GM19238 (cell line): ENCODE measurements around the gene ARHGAP36.

Experiments
- DNase-seq: peaks from one replicate; pipeline ENCODE4 v3.0.0; 2011; ENCODE audit warnings: low spot score; ENCODE audit not compliant: insufficient read length

The ARHGAP36 gene, protein sequence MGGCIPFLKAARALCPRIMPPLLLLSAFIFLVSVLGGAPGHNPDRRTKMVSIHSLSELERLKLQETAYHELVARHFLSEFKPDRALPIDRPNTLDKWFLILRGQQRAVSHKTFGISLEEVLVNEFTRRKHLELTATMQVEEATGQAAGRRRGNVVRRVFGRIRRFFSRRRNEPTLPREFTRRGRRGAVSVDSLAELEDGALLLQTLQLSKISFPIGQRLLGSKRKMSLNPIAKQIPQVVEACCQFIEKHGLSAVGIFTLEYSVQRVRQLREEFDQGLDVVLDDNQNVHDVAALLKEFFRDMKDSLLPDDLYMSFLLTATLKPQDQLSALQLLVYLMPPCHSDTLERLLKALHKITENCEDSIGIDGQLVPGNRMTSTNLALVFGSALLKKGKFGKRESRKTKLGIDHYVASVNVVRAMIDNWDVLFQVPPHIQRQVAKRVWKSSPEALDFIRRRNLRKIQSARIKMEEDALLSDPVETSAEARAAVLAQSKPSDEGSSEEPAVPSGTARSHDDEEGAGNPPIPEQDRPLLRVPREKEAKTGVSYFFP

DNA sequence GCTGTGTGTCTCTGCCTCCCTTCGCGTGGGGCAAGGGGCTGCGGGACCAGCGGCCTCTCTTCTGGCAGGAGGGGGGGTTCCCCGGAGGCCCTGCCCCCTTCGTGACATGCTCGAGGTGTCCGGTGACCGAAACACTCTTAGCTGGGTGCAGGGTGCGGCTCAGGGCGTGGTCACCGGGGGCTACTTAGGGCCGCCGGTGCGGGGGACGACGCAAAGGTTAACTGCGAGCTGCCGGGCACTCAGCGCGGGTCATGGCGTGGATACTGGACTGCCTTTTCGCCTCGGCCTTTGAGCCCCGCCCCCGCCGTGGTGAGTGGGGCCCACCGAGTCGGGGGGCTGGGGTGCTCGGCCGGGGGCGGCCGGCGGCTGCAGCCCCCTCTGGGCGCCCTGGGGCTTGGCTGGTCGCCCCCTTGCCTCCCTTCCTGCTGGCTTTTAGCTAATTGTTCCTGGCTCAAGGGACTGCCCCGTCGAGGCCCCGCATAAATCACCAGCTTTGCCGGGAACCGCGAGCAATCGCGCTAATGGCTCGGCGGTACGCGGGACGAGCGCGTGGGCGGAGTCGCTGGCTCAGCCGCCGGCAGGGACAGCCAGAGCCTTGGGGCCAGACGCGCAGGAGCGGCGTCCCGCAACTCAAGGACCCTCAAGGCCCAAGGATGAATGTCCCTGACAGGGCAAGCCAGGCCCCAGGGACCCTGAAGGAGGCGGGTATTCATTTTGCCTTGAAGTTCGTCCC is at the start of gene ARHGAP36:
Gene ARHGAP36, plus strand, starts transcription at position 211 of the 733 bp plus-strand sequence. CDS start 23,320 bp downstream, outside the sequence.
- DNase-seq, result no peak

DNA sequence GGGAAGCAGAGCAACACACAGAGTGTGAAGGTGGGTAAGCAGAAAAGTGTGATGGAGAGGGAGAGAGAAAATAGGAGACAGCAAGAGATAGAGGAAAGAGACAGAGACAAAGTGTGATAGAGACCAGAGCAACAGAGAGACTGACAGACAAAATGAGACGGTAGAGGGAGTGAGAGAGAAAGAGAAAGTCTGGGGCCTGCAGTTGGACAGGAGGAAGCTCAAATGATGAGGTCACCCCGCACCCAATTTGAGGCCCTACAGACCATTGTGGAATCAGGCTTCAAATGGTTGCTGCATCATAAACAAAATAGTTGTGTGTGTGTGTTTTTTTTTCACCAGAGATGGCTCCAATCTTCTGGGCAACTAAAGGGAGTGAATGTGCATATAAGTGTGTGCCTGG is 48.0 kb upstream of the ARHGAP36 start:
- no peak for DNase-seq

DNA sequence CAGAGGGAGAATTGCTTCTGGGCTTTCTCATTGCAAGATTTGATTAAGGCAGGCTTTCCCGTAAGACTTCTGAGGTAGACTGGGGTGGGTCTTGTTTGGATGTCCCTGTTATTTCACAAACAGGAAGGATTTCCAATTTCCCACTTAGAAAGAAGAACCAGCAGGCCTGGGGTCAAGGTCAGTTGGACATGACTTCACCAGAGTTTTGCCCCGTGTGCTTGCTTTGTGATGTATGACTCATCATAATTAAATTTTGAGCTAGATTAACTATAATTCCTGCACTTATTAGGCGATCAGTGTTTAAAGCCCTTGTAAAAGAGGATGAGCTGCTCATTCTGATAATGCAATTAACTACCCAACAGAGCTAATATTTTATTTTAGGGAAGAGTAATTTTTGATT is 32.8 kb upstream of the ARHGAP36 start:
- DNase-seq, result no peak

DNA sequence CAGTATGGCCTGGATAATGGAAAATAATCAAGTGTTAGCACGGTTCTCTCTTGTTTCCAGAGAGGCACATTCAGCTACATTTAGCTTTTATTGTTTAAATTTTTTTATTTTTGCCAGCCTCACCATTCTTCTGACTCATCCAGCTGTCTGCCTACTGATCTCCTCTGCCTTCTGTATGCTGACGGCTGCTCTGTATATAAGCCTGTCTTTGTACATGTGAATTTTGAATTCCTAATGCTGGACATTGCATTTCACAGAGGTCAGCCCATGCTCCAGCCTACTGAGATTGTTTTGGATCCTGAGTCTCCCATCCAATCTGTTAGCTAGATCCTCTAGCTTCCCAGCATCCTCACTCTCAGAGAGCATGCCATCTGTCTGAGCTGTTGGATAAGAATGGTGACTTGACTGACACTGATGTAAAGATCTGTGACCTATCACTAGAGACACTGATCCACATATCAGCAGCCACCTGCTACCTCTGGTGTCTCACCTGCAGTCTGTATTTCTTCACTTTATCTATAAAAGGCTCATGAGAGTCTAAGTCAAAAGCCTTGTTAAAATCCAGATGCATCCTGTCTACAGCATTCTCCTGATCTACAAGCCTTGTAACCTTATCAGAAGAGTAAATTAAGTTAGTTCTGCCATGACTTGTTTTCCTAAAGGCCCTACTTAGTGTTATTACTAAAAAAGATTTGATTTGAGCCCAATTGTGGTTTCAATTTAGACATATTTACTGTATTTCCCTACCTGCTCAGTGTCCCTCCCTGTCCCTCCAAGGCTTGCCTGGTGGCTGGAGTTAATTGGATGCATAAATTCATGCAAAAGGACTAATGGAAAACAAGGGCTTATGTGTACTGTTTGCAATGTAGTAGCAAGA is 25.6 kb upstream of the ARHGAP36 start:
- DNase-seq, result no peak

DNA sequence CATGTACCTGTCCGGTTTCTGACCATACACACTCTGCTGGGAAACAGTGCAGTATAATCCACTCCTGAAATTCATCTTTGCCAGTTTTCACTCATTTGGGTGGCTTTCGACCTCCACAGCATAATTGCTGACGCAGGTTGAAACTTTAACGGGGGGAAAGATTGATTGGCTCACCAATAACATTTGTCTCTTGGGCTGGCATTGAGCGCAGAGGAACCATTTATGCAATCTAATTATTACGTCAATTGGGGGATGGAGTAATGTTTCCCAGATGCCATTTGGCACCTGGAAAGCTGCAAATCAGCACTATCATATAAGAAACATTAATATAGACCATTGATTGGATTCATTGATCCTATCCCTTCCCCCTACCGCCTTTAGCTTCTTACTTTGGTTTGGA is 24.1 kb upstream of the ARHGAP36 start:
- no peak for DNase-seq

DNA sequence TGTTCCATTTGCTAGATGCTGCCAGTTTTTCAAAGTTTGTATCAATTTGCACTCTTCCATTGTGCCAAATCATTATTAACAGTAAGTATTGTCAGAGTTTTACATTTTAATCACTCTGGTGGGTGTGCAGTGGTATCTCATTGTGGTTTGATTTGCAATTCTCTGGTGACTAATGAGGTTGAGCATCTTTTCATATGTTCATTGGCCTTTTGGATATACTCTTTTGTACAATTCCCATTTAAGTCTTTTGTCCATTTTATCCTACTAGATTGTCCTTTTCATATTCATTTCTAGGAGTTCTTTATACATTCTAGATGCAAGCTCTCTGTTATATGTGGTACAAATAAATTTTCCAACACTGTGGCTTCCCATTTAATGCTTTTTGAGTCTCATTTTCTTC is 17.4 kb upstream of the ARHGAP36 start:
- no peak for DNase-seq

DNA sequence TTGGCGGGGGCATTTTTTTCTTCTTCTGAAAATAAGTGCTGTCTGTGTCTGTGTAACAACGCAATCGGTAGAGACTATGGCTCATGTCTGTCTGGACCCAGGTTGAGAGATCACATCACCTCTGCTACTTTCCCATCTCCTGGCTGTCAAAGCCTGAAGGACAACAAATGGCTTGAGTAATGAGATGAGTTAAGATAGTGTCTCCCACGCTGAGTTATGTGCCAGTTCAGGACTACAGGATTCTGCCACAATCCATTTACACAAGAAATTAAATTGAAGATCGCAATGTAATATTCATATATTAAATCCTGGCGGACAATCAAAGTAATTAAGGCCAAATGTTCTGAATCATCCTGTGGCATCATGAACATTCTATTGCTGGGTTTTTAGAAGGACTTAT is 16.5 kb upstream of the ARHGAP36 start:
- no peak for DNase-seq

DNA sequence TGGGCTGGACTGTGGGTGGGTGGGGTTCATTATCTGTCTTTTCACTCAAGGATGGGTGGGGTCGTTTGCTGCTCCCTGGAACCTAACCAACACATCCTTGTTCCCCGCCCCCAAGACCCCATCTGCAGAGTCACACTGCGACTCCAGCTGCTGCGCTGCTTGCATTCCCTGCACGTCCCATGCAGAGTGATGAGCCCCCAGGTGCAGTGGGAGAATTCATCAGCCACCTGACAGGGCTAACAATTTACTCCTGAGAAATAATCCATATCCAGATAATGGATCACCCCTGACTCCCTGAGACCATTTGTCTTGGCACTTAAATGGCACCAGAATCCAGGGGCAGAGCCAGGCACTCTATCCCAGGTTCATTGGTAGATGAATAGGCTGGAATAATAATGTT is 12.4 kb upstream of the ARHGAP36 start:
- no peak for DNase-seq

DNA sequence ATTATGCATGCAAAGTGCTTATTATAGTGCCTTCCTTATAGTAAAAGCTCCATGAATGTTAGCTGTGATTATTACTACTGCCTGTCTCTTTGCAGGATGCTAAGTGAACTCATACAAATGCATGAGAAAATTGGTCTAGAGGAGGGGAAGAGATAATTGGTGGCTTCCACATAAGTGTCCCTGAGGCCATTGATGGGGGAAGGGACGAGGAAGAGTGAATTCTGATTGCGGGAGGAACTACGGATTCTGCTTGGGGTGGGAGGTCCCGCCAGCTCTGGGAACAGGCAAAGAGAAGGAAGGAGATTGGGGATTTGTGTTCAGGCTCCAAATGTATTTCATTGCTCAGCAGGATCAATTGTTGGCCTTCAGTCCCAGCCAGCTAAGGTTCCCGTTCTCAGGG is 11.6 kb upstream of the ARHGAP36 start:
- no peak for DNase-seq

DNA sequence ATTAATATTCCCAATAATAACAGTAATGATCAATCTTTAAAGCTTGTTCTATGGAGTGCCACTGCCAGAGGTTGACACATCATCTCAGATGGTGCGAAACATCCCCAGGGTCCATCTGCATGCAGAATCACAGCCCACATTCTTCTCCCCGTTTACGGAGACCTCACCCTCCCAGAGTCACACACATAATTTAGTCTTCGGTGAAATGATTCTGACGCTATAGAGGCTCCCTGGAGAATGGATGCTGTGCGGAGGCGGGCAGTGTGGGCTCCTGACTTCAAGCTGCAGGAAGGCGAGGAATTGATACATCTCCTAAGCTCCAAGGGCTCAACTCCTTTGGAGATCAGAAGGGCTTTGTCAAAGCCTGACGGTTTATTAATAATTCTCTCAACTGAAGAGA is 11.0 kb upstream of the ARHGAP36 start:
- no peak for DNase-seq

DNA sequence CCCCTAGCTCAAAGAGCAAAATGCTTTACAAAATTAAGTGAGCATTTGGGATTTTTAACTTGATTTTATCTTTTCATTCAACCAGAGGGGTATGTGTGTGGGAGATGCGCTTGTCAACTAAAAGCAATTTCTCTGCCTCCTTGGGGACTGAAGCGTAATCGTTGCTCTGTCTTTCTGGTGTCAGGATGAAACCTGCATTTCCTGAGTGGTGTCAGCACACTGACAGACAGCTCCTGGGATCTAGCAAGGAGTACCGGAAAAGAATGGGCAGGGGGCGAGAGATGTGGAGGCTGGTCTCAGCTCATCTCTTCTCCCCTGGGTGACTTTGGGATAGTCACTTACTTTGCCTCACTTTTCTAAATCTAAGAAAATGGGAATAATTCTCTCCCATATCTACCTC is 5.1 kb upstream of the ARHGAP36 start:
- DNase-seq, result no peak

DNA sequence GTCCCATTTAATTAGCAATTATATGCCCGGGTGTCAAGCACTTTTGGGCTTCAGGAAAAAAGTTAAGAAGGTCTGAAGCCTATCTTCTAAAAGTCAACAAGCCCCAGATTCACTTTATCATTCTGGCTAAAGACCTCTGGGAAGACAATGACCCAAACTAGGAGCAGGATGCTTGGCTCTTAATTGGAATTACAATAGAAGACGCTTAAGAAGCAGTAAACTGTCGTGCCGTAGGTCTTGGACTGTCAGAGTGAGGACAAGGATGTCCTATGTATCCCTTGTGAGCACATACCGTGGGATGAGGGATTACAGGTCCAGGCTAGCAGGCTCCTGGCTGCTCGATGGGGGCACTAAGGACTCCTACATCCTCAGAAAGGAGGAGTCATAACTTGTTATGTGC is 3.2 kb upstream of the ARHGAP36 start:
- no peak for DNase-seq

DNA sequence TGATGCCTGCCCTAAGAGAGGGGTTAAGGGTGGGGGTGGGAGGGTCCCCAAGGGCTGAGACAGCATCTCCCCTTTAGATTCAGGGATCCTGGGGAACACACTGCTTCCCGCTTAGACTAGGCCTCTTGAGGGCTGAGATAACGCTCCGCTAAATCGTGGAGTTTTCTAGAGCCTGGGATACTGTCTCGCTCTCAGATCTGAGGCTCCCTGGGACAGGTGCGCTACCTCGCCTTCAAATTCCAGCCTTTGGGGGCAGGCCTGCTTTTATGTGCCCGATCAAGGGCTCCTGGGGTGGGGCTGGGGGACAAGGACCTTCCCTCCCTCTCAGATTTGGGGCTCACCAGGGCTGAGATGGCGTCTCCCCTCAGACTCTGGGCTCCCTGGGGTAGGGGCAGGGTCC is 440 bp upstream of the ARHGAP36 start:
- DNase-seq, result no peak

DNA sequence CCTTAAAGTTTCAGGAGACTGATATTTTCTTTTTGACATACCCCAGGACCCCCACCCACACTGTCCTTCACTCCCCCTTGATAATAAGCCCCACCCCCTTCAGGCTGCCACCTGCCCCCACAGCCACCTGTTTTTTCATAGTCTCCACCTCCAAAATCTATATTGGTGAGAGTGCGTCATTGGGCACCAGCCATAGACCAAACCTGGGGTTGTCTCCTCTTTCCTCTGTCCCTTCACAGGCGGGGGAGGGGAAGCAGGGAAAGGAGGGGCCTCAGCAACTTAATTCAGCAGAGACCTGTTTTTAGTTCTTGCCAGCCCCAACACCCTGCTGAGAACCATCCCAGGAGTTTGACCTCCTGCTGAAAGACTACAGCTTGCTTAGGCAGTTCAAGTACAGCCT is 1.1 kb downstream of the ARHGAP36 start:
- DNase-seq, result no peak

DNA sequence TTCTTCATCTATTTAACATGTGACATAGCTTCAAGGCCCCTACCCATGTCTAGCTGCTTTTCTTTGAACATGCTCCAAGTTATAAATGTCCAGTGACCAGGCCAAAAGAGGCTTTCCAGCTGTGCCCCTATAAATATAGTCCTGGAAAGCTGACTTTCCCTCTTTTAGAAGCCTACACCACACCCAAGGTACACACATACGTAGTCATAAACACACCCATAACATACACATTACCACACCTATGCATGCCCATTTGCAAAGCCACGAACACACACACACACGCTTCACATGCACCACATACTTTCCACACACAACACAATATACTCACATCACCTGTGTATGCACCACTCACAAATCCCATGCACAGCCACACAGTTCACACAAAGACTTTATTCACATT is 2.0 kb downstream of the ARHGAP36 start:
- DNase-seq, result no peak

DNA sequence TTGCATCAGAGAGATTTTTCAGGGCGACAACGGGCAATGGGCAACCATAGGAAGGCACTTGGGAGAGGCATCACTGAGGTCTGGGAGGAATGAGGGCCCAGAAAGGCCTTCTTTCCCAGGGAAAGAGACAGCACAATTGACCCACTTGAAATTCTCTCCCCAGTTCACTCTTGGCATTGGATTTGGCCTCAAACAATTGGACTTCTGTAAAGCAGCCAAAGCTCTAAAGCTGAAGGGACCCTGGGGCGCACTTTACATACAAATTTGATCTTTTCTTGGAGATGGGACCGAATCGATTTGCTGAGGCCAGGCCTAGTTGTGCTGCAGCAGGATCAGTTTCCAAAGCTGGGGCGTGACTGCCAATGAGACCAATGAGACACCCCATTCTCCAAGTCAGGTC is 3.2 kb downstream of the ARHGAP36 start:
- no peak for DNase-seq

DNA sequence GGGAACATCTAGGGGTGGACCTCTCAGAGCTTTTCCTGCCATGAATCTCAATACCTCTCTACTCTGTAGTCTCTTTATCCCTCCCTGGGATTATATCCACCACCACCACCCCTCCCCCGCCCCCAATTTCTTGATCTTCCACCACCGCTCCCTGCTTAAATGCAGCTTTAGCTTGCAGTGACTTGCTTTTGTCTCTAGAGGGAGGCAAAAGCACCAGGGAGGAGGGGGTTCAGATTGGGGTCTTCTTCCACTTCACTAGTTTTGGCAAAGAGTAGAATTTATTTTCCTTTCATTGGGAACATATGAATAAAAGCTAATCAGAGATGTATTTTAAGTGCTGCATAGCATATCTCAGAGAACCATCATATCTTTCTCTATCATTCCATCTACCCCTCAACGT is 5.5 kb downstream of the ARHGAP36 start:
- DNase-seq, result no peak

DNA sequence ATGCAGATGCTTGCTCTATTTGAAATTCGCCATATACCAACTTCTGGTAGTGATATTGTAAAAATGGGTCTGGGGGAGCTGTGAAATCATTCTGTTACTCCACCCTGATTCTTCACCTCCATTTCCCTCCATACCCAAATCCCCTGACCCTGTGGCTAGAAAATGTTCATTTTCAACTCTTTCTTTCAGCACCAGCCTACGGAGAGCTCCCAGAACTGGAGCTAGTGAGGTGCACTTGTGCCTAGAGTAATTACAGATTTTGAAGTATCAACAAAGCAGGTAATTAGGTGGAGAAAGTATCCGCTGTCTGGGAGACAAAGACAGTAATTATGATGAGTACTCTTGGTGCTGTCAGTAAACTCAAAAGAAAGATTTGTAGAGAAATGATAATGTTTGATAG is 8.1 kb downstream of the ARHGAP36 start:
- no peak for DNase-seq

DNA sequence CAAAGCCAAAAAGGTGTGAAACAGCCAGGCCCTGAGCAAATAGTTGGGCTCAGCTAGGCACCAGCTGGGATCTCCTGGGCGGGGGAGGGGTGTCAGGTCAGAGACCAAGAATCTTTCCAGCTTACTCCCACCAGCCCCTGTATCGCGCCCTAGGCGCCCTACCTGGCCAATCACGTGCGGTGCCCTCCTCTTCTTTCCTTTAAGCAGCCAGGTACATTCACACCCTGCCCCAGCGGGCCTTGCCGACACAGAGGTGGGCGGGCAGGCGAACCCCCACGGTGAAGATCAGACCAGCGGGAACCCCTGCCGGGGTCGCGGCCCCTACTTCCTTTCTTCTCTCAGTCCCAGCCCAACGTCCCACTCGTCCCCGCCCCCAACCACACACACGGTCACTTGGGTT is 9.1 kb downstream of the ARHGAP36 start:
- no peak for DNase-seq

DNA sequence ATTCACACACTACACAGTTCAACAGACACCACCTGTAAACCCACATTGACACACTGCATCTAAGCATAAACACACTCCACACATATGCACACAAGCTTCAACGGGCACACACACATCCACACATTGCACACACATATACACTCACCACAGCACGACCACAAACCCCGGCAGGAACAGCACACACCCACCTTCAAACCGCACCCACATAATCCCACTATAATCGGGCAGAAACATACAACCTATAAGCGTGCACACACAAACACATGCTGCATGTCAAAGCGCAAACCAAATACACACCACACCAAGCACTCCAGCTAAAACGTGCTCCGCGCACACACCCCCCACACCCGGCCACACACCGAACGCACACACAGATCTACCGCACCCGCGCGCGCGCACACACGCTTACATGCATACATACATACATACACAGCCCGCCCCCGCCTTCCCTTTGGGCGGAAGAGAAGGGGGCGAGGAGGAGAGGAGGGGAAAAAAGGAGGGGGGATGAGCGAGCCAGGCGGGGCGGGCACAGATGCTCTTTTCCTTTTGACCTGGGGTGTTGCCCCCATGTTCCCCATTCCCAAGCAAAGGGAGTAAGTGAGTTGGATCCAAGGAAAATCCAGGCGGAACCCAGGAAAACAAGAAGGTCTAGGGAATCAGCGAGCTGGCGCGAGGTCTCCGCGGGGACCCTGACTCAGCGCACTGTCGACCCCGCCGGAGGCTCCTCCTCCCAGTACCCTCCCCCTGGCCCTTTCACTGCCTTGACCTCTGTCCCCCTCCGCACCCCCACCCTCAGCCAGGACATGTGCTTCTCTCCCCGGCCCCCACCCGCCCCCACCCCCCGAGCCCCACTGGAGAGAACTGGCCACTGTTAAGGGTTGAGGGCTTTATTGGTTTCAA is 9.9 kb downstream of the ARHGAP36 start:
- no peak for DNase-seq
